ENCODE measurements around the gene IL5. TPM values are rescaled to one million over a fixed set of nuclear protein-coding genes. Genes with fewer than 3 reads are reported as not detected.

The IL5 gene
- total and polyA plus RNA-seq, 4 donors = not detected

DNA sequence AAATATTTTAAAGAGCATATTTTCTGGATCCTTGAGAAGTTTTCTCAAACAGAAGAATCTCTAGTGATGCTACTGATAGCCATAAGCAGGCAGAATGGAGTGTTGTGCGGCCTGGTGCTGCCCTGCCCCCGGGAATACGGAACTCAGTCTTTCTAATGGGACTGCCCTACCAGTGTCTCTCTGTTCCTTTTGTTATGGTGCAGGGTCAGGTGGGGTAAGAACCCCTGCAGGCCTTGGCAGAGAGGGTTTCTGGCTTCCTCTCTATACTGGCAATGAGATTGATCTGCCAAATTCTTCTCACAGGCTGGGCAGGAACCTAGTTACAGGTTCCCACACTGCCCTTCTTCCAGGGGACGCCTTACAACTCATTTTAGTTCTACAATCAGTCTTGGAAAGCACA, 2.6 kb downstream of the IL5 start:
- ATAC-seq (ENCODE audit: insufficient read depth, low FRiP score) (no peak), DNase-seq (no peak)
- Histone ChIP-seq H3K27me3 (ENCODE audit: control insufficient read depth in 3 of 3, insufficient read depth in 3 of 3, low read length in 2 of 3) (no peaks in the 10 kb centered on the region), H3K9me3 (ENCODE audit: control insufficient read depth in 4 of 4, insufficient read depth in 3 of 4, low read length in 3 of 4) (no peaks in the 10 kb centered on the region), H3K4me3 (no peak overlapping the region), H3K27ac (ENCODE audit: low read depth in 1 of 2, low read length in 1 of 2) (no peak overlapping the region), H3K9ac (ENCODE audit: insufficient read depth in 1 of 2, low read length in 2 of 2) (no peak overlapping the region), H3K4me1 (ENCODE audit: control insufficient read depth in 5 of 5, insufficient read depth in 5 of 5, low read length in 5 of 5) (no peaks in the 10 kb centered on the region), H3K36me3 (ENCODE audit: control insufficient read depth in 4 of 4, insufficient read depth in 4 of 4, low read length in 4 of 4) (no peaks in the 10 kb centered on the region)
- WGBS, 2 donors = 91 to 97% methylated on average over 4 of the region's 4 CpGs
- TF ChIP-seq CTCF (IDR thresholded peaks at IDR 0.05; ENCODE audit: control extremely low read depth, extremely low read depth) = no peak

- no peak overlapping the region for H3K9ac ChIP-seq (ENCODE audit: insufficient read depth in 1 of 2, low read length in 2 of 2)
- no peaks in the 10 kb centered on the region for H3K27me3 ChIP-seq (ENCODE audit: control insufficient read depth in 3 of 3, insufficient read depth in 3 of 3, low read length in 2 of 3)
- H3K9me3 ChIP-seq (ENCODE audit: control insufficient read depth in 4 of 4, insufficient read depth in 3 of 4, low read length in 3 of 4) = no peaks in the 10 kb centered on the region
- no peaks in the 10 kb centered on the region for H3K36me3 ChIP-seq (ENCODE audit: control insufficient read depth in 4 of 4, insufficient read depth in 4 of 4, low read length in 4 of 4)
- ATAC-seq (ENCODE audit: insufficient read depth, low FRiP score) (no peak), DNase-seq (no peak)
- TF ChIP-seq CTCF (IDR thresholded peaks at IDR 0.05; ENCODE audit: control extremely low read depth, extremely low read depth) = no peak
- H3K4me1 ChIP-seq (ENCODE audit: control insufficient read depth in 5 of 5, insufficient read depth in 5 of 5, low read length in 5 of 5) = no peaks in the 10 kb centered on the region
- no peak overlapping the region for H3K4me3 ChIP-seq
- 75 to 76% methylated on average over 5 of the region's 5 CpGs for WGBS, 2 donors
- no peak overlapping the region for H3K27ac ChIP-seq (ENCODE audit: low read depth in 1 of 2, low read length in 1 of 2)
These were observed 3.2 kb downstream of the IL5 start for GRCh38 chr5:132540149-132540548.

DNA sequence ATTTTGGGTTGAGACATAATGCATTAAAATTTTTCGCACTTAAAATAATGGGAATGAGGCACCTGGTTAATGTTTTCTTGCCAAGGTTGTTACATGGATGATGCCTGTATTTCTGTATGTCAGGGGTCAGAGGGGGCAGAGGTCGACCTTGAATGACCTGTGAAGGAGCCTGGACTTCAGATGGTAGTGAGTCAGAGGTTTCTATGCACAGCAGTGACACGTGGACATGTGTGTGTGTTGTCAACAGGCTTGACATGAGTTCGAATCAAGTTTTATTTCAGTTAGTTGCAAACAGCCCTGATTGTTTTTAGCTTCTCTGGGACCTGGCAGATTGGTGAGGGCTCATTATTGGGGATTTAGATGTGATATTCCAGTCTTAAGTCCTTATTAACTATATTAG, 3.6 kb downstream of the IL5 start:
- Histone ChIP-seq H3K27me3 (ENCODE audit: control insufficient read depth in 3 of 3, insufficient read depth in 3 of 3, low read length in 2 of 3) (no peaks in the 10 kb centered on the region), H3K4me3 (no peak overlapping the region), H3K9me3 (ENCODE audit: control insufficient read depth in 4 of 4, insufficient read depth in 3 of 4, low read length in 3 of 4) (no peaks in the 10 kb centered on the region), H3K27ac (ENCODE audit: low read depth in 1 of 2, low read length in 1 of 2) (no peak overlapping the region), H3K36me3 (ENCODE audit: control insufficient read depth in 4 of 4, insufficient read depth in 4 of 4, low read length in 4 of 4) (no peaks in the 10 kb centered on the region), H3K4me1 (ENCODE audit: control insufficient read depth in 5 of 5, insufficient read depth in 5 of 5, low read length in 5 of 5) (no peaks in the 10 kb centered on the region), H3K9ac (ENCODE audit: insufficient read depth in 1 of 2, low read length in 2 of 2) (no peak overlapping the region)
- DNase-seq (no peak), ATAC-seq (ENCODE audit: insufficient read depth, low FRiP score) (no peak)
- 86 to 91% methylated on average over 4 of the region's 4 CpGs for WGBS, 2 donors
- TF ChIP-seq CTCF (IDR thresholded peaks at IDR 0.05; ENCODE audit: control extremely low read depth, extremely low read depth) = no peak

GRCh38 chr5:132530946-132531345, 12.4 kb downstream of the IL5 start:
- H3K27me3 ChIP-seq (ENCODE audit: control insufficient read depth in 3 of 3, insufficient read depth in 3 of 3, low read length in 2 of 3) = no peaks in the 10 kb centered on the region
- H3K9me3 ChIP-seq (ENCODE audit: control insufficient read depth in 4 of 4, insufficient read depth in 3 of 4, low read length in 3 of 4) = no peaks in the 10 kb centered on the region
- no peak for DNase-seq
- no peak overlapping the region for H3K27ac ChIP-seq (ENCODE audit: low read depth in 1 of 2, low read length in 1 of 2)
- no peak for TF ChIP-seq CTCF (IDR thresholded peaks at IDR 0.05; ENCODE audit: control extremely low read depth, extremely low read depth)
- no peak for ATAC-seq (ENCODE audit: insufficient read depth, low FRiP score)
- 83 to 84% methylated on average over 4 of the region's 4 CpGs for WGBS, 2 donors
- no peak overlapping the region for H3K4me3 ChIP-seq
- no peaks in the 10 kb centered on the region for H3K4me1 ChIP-seq (ENCODE audit: control insufficient read depth in 5 of 5, insufficient read depth in 5 of 5, low read length in 5 of 5)
- no peaks in the 10 kb centered on the region for H3K36me3 ChIP-seq (ENCODE audit: control insufficient read depth in 4 of 4, insufficient read depth in 4 of 4, low read length in 4 of 4)
- no peak overlapping the region for H3K9ac ChIP-seq (ENCODE audit: insufficient read depth in 1 of 2, low read length in 2 of 2)
